Caki2 (cell line): ENCODE data around the gene FBXL4. TPM values are rescaled to one million over a fixed set of nuclear protein-coding genes. Genes with fewer than 3 reads are reported as not detected.

ENCODE experiments used
- total RNA-seq: library from RNA; depleted of rRNA; stranded (reverse); fragments of >200 nt; shearing (Covaris generic); gene quantifications from 2 replicates; pipeline ENCODE4 v1.2.3, GENCODE V29; 2014; ENCODE audit warnings: low replicate concordance; rRNA removed

The FBXL4 gene
- total RNA-seq, 1 experiment from 2014 or later: 21.3 TPM

Other genes with a start within 250 kb of the FBXL4 start
- gene POU3F2, start 113.4 kb downstream of the FBXL4 start, total RNA-seq: 0.61 TPM in 1 of 2 replicates, not detected in the other